ENCODE results near the gene COL19A1.

The COL19A1 gene

DNA sequence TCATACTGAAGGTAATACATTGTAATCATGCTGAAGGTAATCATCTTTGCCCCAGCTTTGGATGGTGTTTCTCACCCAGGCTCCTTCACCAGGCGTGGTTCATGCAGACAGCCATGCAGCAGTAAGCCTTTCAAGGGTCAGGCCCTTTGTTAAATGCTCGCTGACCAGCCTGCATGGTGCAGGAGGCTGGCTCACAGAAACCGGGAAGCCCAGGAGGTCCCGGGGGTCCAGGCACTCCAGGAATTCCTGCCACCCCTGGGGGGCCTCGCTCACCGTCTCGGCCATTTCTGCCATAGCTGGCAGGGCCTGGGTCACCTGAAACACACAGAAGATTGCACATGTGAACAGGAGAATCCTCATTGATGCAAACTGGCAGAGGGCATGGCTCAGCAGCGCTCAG lies 350.4 kb downstream of the COL19A1 start:
- no peak for DNase-seq (ENCODE audit: low read depth, low spot score)
- Histone ChIP-seq H3K9me3 (ENCODE audit: low read depth, low read length) (no peaks in the 10 kb centered on the region), H3K9ac (ENCODE audit: insufficient read length) (no peak overlapping the region), H3K27ac (no peak overlapping the region), H3K4me3 (no peak overlapping the region), H3K36me3 (ENCODE audit: insufficient read depth, low read length) (no peaks in the 10 kb centered on the region)
- TF ChIP-seq POLR2AphosphoS5 (IDR thresholded peaks at IDR 0.05; ENCODE audit: borderline replicate concordance, low read depth, low read length) (no peak), EZH2 (IDR thresholded peaks at IDR 0.05) (no peak)

DNA sequence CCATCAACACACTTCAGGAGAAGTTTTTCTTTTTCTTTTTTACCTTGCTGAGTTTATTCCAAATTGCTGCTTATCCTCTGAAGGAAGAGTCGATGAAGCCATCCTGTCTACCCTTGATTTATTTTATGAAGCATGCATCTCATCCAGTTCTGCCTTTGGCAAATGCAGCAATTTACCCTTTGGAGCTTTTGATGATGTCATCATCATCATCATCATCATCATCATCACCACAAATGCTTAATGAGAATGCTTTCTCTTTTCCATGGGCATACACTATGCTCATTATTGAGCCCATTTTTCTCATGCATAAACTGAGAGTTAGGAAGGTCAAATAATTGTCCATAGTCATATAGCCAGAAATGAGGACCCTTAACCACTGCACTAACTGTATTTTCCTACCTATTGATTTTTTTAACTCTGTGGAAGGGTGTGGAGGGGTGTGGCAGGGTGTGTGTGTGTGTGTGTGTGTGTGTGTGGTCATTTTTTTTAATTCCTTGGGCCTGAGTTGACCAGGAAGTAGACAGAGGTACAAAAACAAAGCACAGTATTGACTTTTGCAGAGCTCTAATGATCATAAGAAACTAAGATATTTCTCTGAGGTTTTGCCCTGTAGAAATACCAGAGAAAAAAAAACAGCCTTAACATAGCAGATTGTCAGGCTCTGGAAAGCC lies 353.7 kb downstream of the COL19A1 start:
- TF ChIP-seq FOXP2 (optimal IDR thresholded peaks at IDR 0.05; ENCODE audit: control extremely low read depth, extremely low read length, insufficient read depth) (no peak), EZH2 (IDR thresholded peaks at IDR 0.05) (no peak), POLR2AphosphoS5 (IDR thresholded peaks at IDR 0.05; ENCODE audit: borderline replicate concordance, low read depth, low read length) (no peak)
- Histone ChIP-seq H3K36me3 (ENCODE audit: insufficient read depth, low read length) (no peaks in the 10 kb centered on the region), H3K9me3 (ENCODE audit: low read depth, low read length) (no peaks in the 10 kb centered on the region), H3K27ac (no peak overlapping the region), H3K9ac (ENCODE audit: insufficient read length) (no peak overlapping the region), H3K4me3 (no peak overlapping the region)
- DNase-seq (ENCODE audit: low read depth, low spot score): no peak

DNA sequence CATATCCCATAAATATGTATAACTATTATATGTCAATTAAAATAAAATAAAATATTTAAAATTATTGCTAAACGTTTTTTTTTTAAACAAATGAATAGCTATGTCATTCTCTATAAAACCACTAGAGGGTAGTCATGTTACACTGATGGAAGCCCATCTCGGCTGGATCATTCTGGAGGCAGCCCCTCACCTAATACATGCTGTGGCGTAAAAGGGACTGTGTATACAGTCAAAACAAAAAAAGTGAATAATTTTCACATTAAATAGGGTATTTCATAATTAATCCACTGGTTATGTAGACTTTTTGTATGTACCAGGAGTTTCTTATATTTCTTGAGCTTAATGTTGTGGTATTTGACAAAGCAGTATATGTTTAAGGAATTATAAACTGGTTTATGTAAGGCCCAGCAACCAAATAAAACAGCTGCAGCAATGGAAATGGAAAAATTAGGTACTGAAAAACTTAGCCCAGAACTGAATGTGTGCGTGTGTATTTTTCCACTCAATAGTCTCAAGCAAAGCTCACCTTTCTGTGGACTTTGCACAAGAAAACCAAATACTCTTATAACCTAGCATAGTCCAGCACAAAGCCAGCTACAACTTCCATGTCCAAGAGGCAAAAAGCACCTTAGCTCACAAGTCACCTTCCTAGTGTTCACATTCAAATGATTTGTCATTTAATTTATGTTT lies 354.8 kb downstream of the COL19A1 start:
- Histone ChIP-seq H3K9me3 (ENCODE audit: low read depth, low read length) (no peaks in the 10 kb centered on the region), H3K27ac (no peak overlapping the region), H3K4me3 (no peak overlapping the region), H3K36me3 (ENCODE audit: insufficient read depth, low read length) (no peaks in the 10 kb centered on the region), H3K9ac (ENCODE audit: insufficient read length) (no peak overlapping the region)
- TF ChIP-seq EZH2 (IDR thresholded peaks at IDR 0.05): no peak
- TF ChIP-seq FOXP2 (optimal IDR thresholded peaks at IDR 0.05; ENCODE audit: control extremely low read depth, extremely low read length, insufficient read depth): no peak
- TF ChIP-seq POLR2AphosphoS5 (IDR thresholded peaks at IDR 0.05; ENCODE audit: borderline replicate concordance, low read depth, low read length): no peak
- no peak for DNase-seq (ENCODE audit: low read depth, low spot score)

DNA sequence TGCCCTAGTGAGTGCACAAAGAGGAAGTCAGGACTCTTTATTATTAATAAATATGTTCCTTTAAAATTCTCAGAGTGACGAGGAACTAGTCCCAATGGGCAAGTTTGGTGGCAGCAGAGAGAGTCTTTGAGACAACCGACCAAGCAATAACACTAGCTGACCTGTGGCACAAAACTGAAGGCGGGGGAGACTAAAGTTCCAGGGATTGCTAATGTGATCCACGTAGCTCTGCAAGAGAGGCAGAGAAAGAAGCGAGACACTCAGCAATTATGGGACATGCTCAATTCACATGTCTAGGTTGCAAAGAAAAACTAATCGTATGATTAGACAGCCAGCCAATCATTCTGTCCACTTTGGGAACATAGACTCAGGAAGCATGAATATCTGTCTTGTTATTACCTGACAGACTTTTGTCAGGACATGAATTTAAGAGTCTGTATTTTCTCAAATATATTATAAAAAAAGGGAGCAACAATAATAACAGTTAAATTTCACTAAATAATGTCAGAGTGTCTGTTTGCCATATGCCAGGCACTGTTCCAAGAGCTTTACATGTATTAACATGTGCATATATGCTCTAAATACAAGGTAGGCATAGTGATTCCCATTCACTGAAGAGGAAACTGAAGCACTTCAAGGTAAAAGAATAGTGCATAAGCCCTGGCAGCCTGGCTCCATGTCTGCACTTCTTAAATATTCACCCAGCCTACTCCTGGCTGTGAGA lies 355.5 kb downstream of the COL19A1 start:
- DNase-seq (ENCODE audit: low read depth, low spot score): no peak
- H3K27ac ChIP-seq: no peak overlapping the region
- TF ChIP-seq FOXP2 (optimal IDR thresholded peaks at IDR 0.05; ENCODE audit: control extremely low read depth, extremely low read length, insufficient read depth) (no peak), EZH2 (IDR thresholded peaks at IDR 0.05) (no peak), POLR2AphosphoS5 (IDR thresholded peaks at IDR 0.05; ENCODE audit: borderline replicate concordance, low read depth, low read length) (no peak)
- no peaks in the 10 kb centered on the region for H3K9me3 ChIP-seq (ENCODE audit: low read depth, low read length)
- no peak overlapping the region for H3K9ac ChIP-seq (ENCODE audit: insufficient read length)
- H3K4me3 ChIP-seq: no peak overlapping the region
- H3K36me3 ChIP-seq (ENCODE audit: insufficient read depth, low read length): no peaks in the 10 kb centered on the region

DNA sequence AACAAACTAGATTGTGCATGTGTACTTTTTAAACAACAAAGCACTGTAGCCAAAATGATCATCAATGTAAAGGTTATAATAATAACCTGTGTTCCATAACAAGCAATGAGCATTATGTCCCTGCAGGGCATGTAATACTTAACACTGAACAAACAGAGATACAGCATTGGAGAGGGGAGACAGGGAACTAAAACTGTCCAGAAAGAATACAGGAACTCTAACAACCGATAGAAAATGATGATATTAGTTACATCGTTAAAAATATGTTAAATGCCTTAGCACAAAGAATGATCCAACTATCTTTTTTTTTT lies 356.0 kb downstream of the COL19A1 start:
- no peak overlapping the region for H3K4me3 ChIP-seq
- H3K27ac ChIP-seq: no peak overlapping the region
- no peak for DNase-seq (ENCODE audit: low read depth, low spot score)
- H3K9ac ChIP-seq (ENCODE audit: insufficient read length): no peak overlapping the region
- TF ChIP-seq POLR2AphosphoS5 (IDR thresholded peaks at IDR 0.05; ENCODE audit: borderline replicate concordance, low read depth, low read length) (no peak), FOXP2 (optimal IDR thresholded peaks at IDR 0.05; ENCODE audit: control extremely low read depth, extremely low read length, insufficient read depth) (no peak), EZH2 (IDR thresholded peaks at IDR 0.05) (no peak)
- H3K9me3 ChIP-seq (ENCODE audit: low read depth, low read length): no peaks in the 10 kb centered on the region
- H3K36me3 ChIP-seq (ENCODE audit: insufficient read depth, low read length): no peaks in the 10 kb centered on the region

DNA sequence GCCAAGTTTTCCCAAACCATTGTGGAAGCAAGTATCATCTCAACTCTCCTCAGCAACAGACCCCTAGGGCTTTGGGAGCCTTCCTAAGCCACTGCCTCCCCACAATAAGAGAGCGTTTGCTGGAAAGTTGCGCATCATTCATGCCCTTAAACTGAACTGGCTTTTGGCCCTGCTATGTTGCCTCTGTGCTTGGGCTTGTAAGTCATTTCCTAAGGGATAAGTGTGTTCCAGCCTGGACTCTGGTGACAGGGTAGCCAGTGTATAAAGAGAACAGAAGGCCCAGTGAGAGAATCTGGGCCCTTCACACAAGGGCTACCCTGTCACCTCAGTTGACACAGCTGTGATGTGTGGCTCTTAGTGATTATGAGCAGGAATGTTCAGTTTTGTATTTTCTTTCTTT lies 358.7 kb downstream of the COL19A1 start:
- Histone ChIP-seq H3K4me3 (no peak overlapping the region), H3K9me3 (ENCODE audit: low read depth, low read length) (no peaks in the 10 kb centered on the region), H3K9ac (ENCODE audit: insufficient read length) (no peak overlapping the region), H3K27ac (no peak overlapping the region), H3K36me3 (ENCODE audit: insufficient read depth, low read length) (no peaks in the 10 kb centered on the region)
- DNase-seq (ENCODE audit: low read depth, low spot score): no peak
- TF ChIP-seq POLR2AphosphoS5 (IDR thresholded peaks at IDR 0.05; ENCODE audit: borderline replicate concordance, low read depth, low read length) (no peak), FOXP2 (optimal IDR thresholded peaks at IDR 0.05; ENCODE audit: control extremely low read depth, extremely low read length, insufficient read depth) (no peak), EZH2 (IDR thresholded peaks at IDR 0.05) (no peak)

DNA sequence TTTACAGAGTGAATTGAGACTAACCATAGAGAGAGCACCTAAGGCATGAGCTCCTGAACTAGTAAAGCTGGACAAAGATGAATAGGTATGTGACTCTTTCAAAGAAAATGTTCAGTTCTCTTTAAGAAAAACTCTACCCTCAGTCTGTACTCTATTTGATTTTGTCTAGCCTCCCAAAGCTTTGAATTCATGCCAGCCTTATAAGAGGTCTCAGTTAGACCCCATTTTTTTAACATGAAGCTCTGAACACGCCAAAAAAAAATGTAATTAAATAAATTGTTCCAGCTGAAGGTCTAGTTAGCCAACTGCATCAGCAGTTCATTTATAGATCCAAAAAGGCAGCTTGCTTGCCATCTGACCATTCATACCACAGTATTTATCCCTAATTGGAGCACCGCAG lies 365.0 kb downstream of the COL19A1 start:
- no peaks in the 10 kb centered on the region for H3K36me3 ChIP-seq (ENCODE audit: insufficient read depth, low read length)
- no peak for TF ChIP-seq POLR2AphosphoS5 (IDR thresholded peaks at IDR 0.05; ENCODE audit: borderline replicate concordance, low read depth, low read length)
- H3K9me3 ChIP-seq (ENCODE audit: low read depth, low read length): no peaks in the 10 kb centered on the region
- H3K27ac ChIP-seq: no peak overlapping the region
- no peak for DNase-seq (ENCODE audit: low read depth, low spot score)
- H3K9ac ChIP-seq (ENCODE audit: insufficient read length): no peak overlapping the region
- H3K4me3 ChIP-seq: no peak overlapping the region

DNA sequence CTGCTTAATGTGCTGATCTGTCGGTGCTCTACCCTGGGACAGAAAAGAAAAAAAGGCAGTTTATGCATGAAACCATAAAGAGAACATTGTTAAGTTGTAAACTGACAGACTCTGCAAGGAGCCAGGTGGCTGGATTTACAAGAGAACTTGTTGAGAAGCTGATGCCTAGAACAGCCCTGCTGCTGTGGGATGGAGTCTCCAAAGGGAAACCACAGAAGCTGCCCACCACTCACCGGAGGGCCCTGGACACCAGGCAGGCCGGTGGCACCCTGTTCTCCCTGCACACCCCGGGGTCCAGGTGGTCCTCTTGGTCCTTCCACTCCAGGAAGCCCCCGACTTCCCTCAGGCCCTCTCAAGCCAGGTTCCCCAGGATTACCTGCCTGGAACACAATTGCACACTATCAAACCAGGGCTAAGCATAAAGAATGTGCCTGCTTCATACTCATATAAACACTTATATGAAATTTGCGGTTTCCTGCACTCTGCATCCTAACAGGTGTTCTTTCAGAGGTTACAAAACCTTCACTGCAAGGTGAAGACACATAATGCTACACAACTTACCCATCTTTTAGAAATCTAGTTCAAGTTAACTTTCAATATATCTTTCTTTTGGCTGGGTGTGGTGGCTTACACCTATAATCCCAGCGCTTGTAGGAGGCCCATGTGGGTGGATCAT lies 368.3 kb downstream of the COL19A1 start:
- Histone ChIP-seq H3K9me3 (ENCODE audit: low read depth, low read length) (no peaks in the 10 kb centered on the region), H3K4me3 (no peak overlapping the region), H3K36me3 (ENCODE audit: insufficient read depth, low read length) (no peaks in the 10 kb centered on the region), H3K27ac (no peak overlapping the region), H3K9ac (ENCODE audit: insufficient read length) (no peak overlapping the region)
- no peak for TF ChIP-seq FOXP2 (optimal IDR thresholded peaks at IDR 0.05; ENCODE audit: control extremely low read depth, extremely low read length, insufficient read depth)
- no peak for TF ChIP-seq POLR2AphosphoS5 (IDR thresholded peaks at IDR 0.05; ENCODE audit: borderline replicate concordance, low read depth, low read length)
- no peak for TF ChIP-seq EZH2 (IDR thresholded peaks at IDR 0.05)
- no peak for DNase-seq (ENCODE audit: low read depth, low spot score)
